Stimulated activated CD8-positive, alpha-beta memory T cell treated with anti-CD3 and anti-CD28 coated beads, Interleukin-4, amount 100 ng/mL, for 48 hours (primary cell): ENCODE results near the gene SMIM31.

ENCODE experiments used
- DNase-seq: peaks from one replicate; pipeline ENCODE4 v3.0.0-alpha.2; 2020

The SMIM31 gene

DNA sequence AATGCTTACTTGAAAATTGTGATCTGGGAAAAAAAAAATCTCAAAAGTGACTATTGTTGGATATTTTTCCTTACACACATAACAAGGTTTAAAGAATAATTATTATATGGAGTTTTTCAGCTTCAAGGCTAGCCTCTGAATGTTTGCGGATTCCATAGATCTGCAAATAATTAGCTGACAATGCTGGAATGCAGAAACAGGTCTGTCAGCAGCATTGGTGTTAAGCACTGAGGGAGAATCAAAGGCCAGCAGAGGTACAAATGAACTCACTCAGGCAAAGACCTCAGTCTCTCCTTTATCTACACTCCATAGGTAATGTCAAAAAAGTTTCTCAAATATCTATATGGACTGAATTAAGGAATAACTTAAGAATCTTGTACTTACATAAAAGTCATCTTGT lies 35.1 kb downstream of the SMIM31 start:
- no peak for DNase-seq

- DNase-seq, result no peak
Measured at GRCh38 chr4:164790249-164790648, 36.3 kb downstream of the SMIM31 start.

DNA sequence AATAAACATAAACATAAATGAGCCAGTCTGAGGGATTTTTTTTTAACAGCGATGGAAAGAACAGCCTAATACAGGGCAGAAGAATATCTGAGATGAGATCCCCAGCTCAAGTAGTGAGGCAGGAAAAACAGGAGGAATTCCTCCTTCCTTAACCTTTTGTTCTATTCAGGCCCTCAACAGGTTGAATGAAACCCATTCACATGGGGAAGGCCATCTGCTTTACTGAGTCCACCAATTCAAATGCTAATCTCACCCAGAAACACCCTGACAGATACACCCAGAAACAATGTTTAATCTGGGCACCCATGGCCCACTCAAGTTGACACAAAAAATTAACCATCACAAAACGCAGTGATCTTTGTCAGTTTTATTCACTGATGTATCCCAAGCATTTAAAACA lies 45.5 kb downstream of the SMIM31 start:
- no peak for DNase-seq

DNA sequence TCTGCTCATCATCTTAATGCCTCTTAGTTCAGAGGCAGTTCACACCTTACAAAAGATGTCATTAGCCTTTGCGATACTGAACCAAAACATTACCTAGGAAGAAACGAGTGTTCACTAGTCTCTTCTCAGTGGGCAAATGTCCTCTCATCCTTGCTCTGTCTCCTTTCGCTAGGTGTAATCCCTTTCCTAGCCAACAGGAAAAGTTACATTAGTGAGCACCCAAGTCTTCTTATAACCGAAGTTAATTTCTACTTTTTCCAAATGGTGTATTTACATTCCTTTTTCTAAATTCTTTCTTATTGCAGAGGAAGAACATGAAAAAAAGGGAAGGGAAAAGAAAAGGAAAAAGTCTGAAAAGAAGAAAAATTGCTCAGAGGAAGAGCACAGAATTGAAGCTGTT lies 46.9 kb downstream of the SMIM31 start:
- no peak for DNase-seq

DNA sequence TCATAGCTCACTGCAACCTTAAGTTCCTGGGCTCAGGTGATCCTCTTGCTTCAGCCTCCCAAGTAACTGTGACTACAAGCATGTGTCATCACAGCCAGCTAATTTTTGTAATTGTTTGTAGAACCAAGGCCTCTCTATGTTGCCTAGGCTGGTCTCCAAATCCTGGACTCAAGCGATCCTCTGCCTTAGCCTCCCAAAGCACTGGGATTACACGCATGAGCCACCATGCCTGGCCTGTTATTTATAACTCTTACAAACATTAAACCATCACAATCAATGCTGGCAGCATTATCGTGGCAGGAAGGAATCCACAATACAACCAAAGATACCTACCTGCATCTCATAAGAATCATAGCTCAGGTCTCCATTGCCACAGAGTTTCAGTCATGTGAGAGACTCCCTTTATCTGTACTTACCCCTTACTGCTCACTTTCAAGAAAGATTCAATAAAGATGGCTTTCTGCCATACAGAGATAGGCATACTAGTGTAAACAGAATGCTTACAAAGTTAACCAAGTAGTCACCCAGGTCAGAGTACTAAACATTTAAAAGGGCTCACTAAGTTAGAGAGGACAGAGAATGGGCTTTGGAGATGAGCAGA lies 48.5 kb downstream of the SMIM31 start:
- no peak for DNase-seq

- no peak for DNase-seq
Measured at GRCh38 chr4:164803702-164804101, 49.8 kb downstream of the SMIM31 start.

DNA sequence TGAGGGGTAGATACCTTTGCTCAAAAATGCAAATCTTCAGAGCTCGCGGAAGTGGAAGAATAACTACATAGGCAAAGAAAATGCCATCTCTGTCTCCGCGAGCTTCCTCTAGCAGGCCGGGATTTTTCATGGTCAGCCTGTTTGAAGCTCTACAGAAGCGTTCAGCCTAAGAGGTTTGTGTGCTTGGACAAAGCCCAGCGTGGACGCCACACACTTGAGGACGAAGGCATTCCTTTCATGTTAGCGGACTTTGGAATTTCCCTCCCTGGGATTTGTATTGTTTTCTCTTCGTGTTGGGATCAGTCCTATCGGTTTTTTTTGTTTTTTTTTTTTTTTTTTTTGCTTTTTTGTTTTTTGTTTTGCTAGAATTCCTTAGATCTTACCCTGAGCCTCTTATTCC lies 53.7 kb downstream of the SMIM31 start:
- DNase-seq, result no peak

DNA sequence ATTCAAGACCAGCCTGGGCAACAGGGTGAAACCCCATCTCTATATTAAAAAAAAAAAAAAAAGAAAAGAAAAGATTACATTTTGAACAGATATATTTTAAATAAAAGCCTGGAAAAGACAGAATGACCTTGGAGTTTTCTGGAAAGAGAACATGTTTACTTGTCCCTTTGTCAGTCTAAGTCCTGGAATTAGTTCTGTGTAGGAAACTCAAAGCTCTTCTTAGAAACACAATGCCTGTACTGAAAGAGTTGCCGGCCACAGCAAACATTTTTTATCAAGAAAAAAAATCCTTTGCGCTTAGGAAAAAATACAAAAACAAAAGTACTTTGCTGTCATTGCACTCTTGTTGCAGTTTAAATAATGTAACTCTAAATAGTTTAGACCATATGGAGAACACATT lies 59.6 kb downstream of the SMIM31 start:
- no peak for DNase-seq

DNA sequence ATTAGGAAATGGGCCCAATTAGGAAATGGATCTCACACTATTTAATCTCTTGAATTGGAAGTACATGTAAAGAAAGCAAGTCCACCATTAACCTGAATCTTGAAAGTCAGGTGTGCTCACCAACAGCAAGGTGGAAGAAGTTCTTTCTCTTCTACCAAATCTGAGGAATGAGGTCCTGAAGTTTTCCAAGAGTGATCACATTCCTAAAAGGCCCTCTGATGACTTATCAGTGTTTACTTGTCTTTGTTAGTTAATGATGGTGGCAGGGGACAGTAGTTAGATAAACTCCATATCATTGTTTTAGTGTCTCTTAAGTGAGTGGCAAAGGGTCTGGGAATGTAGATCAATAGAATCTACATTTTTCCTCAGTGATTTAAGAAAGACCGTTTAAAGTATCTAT lies 61.8 kb downstream of the SMIM31 start:
- no peak for DNase-seq

DNA sequence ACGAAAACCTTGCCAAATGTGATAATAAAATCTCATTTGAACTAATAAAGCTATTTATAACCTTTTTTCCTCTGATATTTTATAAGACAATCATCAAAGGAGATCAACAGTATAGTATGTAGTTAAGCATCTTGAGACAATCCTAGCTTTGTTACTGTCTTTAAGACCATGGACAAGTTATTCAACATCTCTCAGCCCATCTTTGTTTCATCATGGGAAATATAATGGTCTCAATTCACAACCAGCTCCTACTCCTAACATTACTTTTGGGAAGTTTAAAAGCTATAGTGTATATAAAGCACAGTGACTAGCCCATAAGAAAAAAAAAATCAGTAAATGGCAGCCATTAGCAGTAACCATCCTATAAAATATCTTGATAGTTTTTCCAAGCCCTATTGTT lies 65.4 kb downstream of the SMIM31 start:
- DNase-seq, result no peak

GRCh38 chr4:164821711-164822110 lies 67.8 kb downstream of the SMIM31 start:
- no peak for DNase-seq

GRCh38 chr4:164824581-164824980 lies 70.7 kb downstream of the SMIM31 start:
- DNase-seq, result no peak

DNA sequence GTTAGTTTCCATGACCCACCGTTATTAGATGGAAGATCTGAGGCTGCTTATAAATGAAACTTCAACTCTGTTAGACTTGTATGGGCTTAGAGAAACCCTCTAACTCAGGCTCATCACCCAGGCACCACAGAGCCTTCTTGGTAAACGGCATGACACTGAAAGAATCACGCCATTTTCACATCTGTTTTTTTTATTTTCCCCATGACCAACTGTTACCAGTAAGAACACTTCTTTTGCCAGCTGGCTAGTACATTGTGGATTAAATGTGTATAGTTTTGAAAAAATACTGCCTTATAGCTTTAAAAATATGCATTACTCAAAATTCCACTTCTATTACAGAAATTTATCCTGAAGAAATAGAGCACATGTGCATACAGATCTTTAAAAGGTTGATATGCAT lies 75.0 kb downstream of the SMIM31 start:
- no peak for DNase-seq

GRCh38 chr4:164846566-164846965 lies 92.6 kb downstream of the SMIM31 start:
- DNase-seq, result no peak

- DNase-seq, result no peak
Measured at GRCh38 chr4:164847016-164847415, 93.1 kb downstream of the SMIM31 start.

DNA sequence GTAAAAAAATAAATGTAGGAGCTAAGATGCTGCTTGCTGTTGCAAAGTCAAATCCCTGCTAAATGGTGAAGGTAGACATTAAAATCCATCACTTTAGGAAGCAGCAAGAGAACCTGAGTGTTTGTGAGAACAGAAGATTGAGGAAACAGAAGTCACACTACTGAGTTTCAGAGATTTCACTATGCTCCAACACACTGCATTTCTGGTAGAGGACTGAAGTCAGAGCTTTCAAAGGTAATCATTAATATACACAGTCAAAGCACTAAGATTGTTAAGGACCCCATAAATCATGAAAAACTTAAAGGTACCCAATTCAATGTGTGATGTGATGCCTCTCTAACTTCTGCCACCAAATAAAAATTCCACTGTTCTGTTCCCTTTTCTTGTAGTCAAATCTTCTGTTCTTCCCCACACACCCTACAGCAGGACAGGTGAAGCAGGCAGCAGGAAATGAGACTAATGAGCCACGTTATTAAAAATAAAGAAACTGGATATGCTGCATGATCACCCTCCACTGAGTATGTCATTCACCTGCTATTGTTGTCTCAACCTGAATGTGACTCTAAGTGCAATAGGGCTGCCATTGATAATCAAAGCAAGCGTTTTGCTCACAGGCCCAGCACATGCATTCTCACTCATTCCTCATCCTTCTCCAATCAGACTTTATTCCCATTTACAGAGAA lies 94.2 kb downstream of the SMIM31 start:
- DNase-seq, result no peak
